Measurements from ENCODE around the gene NPTXR.

The NPTXR gene

DNA sequence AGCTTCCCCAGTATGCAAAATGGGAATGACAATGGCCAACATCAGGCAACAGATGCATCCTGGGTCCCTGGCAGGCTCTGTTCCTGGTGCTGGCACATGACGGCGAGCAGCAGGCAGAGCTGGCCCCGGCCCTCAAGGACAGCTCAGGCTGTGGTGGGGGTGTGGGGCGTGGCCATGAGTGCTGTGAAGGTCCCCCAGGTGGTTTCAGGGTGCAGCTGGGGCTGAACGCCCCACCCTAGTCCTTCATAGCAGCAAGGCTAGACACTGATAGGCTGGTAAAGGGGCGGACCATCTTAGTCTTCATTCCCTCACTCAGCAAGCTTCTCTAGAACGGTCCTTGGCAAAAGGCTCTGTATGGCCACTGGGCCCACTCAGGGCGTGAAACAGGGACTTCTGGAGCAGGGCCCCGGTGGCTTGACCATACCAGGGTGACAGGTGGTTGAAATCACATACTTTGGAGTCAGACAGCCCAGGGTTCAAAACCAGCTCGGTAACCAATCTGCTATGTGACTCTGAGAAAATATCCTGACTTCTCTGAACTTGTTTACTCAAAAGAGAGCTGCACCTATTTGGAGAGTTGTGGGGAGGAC, 15.1 kb downstream of the NPTXR start:
- H3K9me3 ChIP-seq (replicated peaks; ENCODE audit: insufficient read depth, low read length), result no peaks in the 10 kb centered on the region
- H3K27ac ChIP-seq (ENCODE audit: low read length), result no peak overlapping the region
- H3K27me3 ChIP-seq (replicated peaks; ENCODE audit: insufficient read depth, low read length), result peaks cover 73% of the 10 kb centered on the region

DNA sequence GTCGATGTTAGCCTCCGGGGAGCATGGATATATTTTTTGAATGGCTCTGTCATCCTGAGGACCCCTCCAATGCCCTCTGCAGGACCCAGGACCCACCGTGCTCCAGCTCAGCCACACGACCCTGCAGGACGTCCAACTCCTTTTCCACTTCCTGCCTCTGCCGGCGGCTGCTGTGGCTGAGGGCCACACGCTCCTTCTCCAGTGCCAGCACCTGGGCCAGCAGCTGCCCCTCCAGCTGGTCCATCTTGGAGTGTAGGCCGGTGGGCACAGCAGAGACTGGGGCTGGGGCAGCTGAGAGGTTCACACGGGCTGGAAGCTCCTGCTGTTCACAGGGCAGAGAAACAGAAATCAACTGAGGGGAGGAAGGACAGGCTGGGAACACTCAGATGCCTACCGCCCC, 15.6 kb downstream of the NPTXR start:
- Histone ChIP-seq H3K27ac (ENCODE audit: low read length) (no peak overlapping the region), H3K27me3 (replicated peaks; ENCODE audit: insufficient read depth, low read length) (peaks cover 71% of the 10 kb centered on the region), H3K79me2 (ENCODE audit: low read length) (no peaks in the 10 kb centered on the region), H4K20me1 (ENCODE audit: insufficient read depth, low read length) (no peaks in the 10 kb centered on the region), H3K4me2 (ENCODE audit: low read depth, low read length) (no peak overlapping the region), H3K9me3 (replicated peaks; ENCODE audit: insufficient read depth, low read length) (no peaks in the 10 kb centered on the region), H3F3A (ENCODE audit: insufficient read depth, low read length) (no peaks in the 10 kb centered on the region), H3K9me2 (replicated peaks; ENCODE audit: insufficient read depth, low read length) (no peaks in the 10 kb centered on the region), H3K4me3 (ENCODE audit: low read length) (no peak overlapping the region), H3K4me1 (ENCODE audit: low read length) (no peaks in the 10 kb centered on the region), H3K36me3 (replicated peaks; ENCODE audit: insufficient read depth, low read length) (no peaks in the 10 kb centered on the region), H2AFZ (ENCODE audit: low read length) (no peak overlapping the region), H3K9ac (ENCODE audit: low read length) (no peak overlapping the region)
- no peak for DNase-seq
- TF ChIP-seq, protein P1, sequence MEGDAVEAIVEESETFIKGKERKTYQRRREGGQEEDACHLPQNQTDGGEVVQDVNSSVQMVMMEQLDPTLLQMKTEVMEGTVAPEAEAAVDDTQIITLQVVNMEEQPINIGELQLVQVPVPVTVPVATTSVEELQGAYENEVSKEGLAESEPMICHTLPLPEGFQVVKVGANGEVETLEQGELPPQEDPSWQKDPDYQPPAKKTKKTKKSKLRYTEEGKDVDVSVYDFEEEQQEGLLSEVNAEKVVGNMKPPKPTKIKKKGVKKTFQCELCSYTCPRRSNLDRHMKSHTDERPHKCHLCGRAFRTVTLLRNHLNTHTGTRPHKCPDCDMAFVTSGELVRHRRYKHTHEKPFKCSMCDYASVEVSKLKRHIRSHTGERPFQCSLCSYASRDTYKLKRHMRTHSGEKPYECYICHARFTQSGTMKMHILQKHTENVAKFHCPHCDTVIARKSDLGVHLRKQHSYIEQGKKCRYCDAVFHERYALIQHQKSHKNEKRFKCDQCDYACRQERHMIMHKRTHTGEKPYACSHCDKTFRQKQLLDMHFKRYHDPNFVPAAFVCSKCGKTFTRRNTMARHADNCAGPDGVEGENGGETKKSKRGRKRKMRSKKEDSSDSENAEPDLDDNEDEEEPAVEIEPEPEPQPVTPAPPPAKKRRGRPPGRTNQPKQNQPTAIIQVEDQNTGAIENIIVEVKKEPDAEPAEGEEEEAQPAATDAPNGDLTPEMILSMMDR (IDR thresholded peaks at IDR 0.05; ENCODE audit: low read length), result no peak
- no peak for TF ChIP-seq EZH2 (optimal IDR thresholded peaks at IDR 0.05; ENCODE audit: low read depth, low read length)
- no peak for TF ChIP-seq EZH2phosphoT487 (IDR thresholded peaks at IDR 0.05; ENCODE audit: low read length)

More for the DNA sequence above, 15.1 kb downstream of the NPTXR start:
- Histone ChIP-seq H3K79me2 (ENCODE audit: low read length) (no peaks in the 10 kb centered on the region), H3K36me3 (replicated peaks; ENCODE audit: insufficient read depth, low read length) (no peaks in the 10 kb centered on the region), H3K9ac (ENCODE audit: low read length) (no peak overlapping the region), H3F3A (ENCODE audit: insufficient read depth, low read length) (no peaks in the 10 kb centered on the region), H3K9me2 (replicated peaks; ENCODE audit: insufficient read depth, low read length) (no peaks in the 10 kb centered on the region), H3K4me3 (ENCODE audit: low read length) (no peak overlapping the region), H3K4me2 (ENCODE audit: low read depth, low read length) (no peak overlapping the region), H3K4me1 (ENCODE audit: low read length) (no peaks in the 10 kb centered on the region), H4K20me1 (ENCODE audit: insufficient read depth, low read length) (no peaks in the 10 kb centered on the region), H2AFZ (ENCODE audit: low read length) (no peak overlapping the region)
- TF ChIP-seq EZH2phosphoT487 (IDR thresholded peaks at IDR 0.05; ENCODE audit: low read length) (no peak), EZH2 (optimal IDR thresholded peaks at IDR 0.05; ENCODE audit: low read depth, low read length) (no peak)
- TF ChIP-seq, protein P1 (IDR thresholded peaks at IDR 0.05; ENCODE audit: low read length), result no peak
- DNase-seq, result no peak

DNA sequence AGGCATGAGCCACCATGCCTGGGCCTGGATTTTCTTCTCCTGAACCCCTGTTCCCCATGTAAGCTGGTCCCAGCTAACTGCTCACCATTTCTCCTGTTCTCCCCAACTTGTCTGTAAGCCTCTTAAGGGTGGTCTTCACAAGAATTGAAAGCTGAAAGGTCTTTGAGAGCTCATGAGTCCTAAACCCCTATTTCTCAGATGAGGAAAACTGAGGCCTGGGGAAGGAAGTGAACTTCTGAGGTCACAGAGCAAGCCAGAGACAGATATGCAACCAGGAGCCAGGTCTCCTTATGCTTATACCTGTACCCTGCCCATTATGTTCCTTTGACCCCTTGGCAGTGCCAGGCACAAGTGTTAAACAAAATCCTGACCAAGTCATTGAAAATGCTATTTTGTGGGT, 16.3 kb downstream of the NPTXR start:
- no peaks in the 10 kb centered on the region for H3K9me3 ChIP-seq (replicated peaks; ENCODE audit: insufficient read depth, low read length)
- no peak overlapping the region for H3K4me3 ChIP-seq (ENCODE audit: low read length)
- TF ChIP-seq, protein P1 (IDR thresholded peaks at IDR 0.05; ENCODE audit: low read length), result no peak
- TF ChIP-seq EZH2 (optimal IDR thresholded peaks at IDR 0.05; ENCODE audit: low read depth, low read length) (no peak), EZH2phosphoT487 (IDR thresholded peaks at IDR 0.05; ENCODE audit: low read length) (no peak)
- no peak overlapping the region for H3K4me2 ChIP-seq (ENCODE audit: low read depth, low read length)
- H3K27ac ChIP-seq (ENCODE audit: low read length), result no peak overlapping the region
- H3K4me1 ChIP-seq (ENCODE audit: low read length), result no peaks in the 10 kb centered on the region
- no peak overlapping the region for H3K9ac ChIP-seq (ENCODE audit: low read length)
- H3F3A ChIP-seq (ENCODE audit: insufficient read depth, low read length), result no peaks in the 10 kb centered on the region
- H3K36me3 ChIP-seq (replicated peaks; ENCODE audit: insufficient read depth, low read length), result no peaks in the 10 kb centered on the region
- no peaks in the 10 kb centered on the region for H3K9me2 ChIP-seq (replicated peaks; ENCODE audit: insufficient read depth, low read length)
- H2AFZ ChIP-seq (ENCODE audit: low read length), result no peak overlapping the region
- H4K20me1 ChIP-seq (ENCODE audit: insufficient read depth, low read length), result no peaks in the 10 kb centered on the region
- DNase-seq, result no peak
- H3K79me2 ChIP-seq (ENCODE audit: low read length), result no peaks in the 10 kb centered on the region
- H3K27me3 ChIP-seq (replicated peaks; ENCODE audit: insufficient read depth, low read length), result peaks cover 66% of the 10 kb centered on the region
